D721Med (cell line): ENCODE data around the gene NAALADL2.

ENCODE experiments used
- DNase-seq: peaks from one replicate; pipeline ENCODE4 v3.0.0; 2011; ENCODE audit warnings: low spot score; ENCODE audit not compliant: insufficient read length
- FAIRE-seq: peaks from 2 replicates; lab custom pipeline; 2011; peaks lifted over from hg19 to GRCh38; lab: Jason Lieb, UNC
- TF ChIP-seq, protein P1 (sequence below): IDR thresholded peaks from 2 replicates; pipeline ENCODE4 v1.5.1; 2012; ENCODE audit warnings: mild to moderate bottlenecking, control low read depth; ENCODE audit not compliant: insufficient read depth; ENCODE audit errors: missing control alignments

Gene NAALADL2

DNA sequence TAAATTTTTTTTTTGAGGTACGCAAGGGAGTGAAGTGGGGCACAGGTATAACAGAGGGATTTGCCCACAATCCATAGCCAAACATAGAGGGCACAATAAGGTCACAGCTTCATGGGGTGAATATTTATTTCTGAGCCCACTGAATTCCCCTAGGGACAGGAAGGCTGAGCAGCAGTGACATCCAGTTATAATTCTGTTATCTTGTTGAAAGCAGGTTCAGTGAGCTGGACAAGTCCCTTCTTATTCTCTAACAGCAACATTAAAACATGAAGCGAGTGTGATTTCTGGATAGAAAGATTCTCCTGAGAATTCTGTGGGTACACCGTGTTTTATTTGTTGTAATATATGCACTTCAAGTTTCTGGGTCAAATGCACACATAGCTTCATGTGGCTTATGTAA lies 538.2 kb downstream of the NAALADL2 start:
- TF ChIP-seq, protein P1, sequence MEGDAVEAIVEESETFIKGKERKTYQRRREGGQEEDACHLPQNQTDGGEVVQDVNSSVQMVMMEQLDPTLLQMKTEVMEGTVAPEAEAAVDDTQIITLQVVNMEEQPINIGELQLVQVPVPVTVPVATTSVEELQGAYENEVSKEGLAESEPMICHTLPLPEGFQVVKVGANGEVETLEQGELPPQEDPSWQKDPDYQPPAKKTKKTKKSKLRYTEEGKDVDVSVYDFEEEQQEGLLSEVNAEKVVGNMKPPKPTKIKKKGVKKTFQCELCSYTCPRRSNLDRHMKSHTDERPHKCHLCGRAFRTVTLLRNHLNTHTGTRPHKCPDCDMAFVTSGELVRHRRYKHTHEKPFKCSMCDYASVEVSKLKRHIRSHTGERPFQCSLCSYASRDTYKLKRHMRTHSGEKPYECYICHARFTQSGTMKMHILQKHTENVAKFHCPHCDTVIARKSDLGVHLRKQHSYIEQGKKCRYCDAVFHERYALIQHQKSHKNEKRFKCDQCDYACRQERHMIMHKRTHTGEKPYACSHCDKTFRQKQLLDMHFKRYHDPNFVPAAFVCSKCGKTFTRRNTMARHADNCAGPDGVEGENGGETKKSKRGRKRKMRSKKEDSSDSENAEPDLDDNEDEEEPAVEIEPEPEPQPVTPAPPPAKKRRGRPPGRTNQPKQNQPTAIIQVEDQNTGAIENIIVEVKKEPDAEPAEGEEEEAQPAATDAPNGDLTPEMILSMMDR, result no peak
- DNase-seq (no peak), FAIRE-seq (no peak)

DNA sequence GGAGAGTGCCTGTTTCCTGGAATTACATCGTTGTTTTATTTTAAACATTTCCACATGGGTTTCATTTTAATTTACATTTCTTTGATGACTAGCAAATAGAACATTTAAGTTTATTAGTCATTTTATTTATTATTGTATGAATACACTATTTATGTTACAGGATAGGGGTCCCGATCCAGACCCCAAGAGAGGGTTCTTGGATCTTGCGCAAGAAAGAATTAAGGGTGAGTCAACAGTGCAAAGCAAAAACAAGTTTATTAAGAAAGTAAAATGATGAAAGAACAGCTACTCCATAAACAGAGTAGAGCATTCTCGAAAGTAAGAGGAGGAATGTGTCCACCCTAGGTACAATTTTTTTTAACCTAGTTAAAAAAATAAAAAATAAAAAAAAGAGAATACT lies 539.5 kb downstream of the NAALADL2 start:
- TF ChIP-seq, protein P1, result no peak
- no peak for FAIRE-seq
- DNase-seq, result no peak

DNA sequence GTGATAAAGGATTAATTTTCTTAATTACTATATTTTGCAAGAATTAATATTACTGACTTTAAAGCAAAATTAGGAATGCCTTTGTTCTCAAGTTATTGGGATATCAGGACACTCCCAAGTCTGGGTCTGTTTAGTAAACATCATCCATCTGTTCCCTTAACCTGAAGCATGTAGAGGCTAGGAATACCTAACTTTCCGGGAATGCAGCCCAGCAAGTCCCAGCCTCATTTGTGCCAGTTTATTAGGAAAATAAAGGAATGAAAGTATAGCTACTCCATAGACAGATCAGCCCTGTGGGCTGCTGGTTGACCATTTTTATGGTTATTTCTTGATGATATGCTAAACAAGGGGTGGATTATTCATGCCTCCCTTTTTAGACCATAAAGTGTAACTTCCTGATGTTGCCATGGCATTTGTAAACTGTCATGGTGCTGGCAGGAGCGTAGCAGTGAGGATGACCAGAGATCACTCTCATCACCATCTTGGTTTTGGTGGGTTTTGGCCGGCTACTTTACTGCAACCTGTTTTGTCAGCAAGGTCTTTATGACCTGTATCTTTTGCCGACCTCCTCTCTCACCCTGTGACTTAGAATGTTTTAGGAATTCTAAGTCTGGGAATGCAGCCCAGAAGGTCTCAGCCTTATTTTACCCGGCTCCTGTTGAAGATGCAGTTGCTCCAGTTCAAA lies 540.2 kb downstream of the NAALADL2 start:
- DNase-seq (no peak), FAIRE-seq (no peak)
- TF ChIP-seq, protein P1, result no peak

GRCh38 chr3:175404027-175404426 lies 544.9 kb downstream of the NAALADL2 start:
- FAIRE-seq (no peak), DNase-seq (no peak)
- TF ChIP-seq, protein P1, result no peak

DNA sequence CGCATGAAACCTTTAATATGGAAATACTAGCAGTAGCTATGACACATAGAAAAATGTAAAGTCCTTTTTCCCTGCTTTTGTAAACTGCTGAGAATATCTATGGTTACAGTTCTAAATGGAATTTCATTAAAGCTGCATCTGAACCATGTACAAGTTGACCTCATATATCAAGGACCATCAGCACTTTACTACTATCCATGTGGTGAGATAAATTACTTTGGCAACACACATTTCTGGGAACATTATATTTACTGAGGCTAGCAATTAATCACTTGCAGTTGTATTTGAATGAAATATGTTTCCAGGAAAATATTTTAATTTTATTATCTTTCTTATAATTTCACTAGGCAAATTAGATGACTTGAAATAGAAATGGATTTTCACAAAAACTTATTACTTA lies 545.5 kb downstream of the NAALADL2 start:
- FAIRE-seq, result no peak
- no peak for DNase-seq
- TF ChIP-seq, protein P1, result no peak

- DNase-seq (no peak), FAIRE-seq (no peak)
- TF ChIP-seq, protein P1, result no peak
Observed at GRCh38 chr3:175410251-175410650, 551.1 kb downstream of the NAALADL2 start.

- DNase-seq, result no peak
- FAIRE-seq, result no peak
- TF ChIP-seq, protein P1, result no peak
Observed at GRCh38 chr3:175411405-175411804, 552.3 kb downstream of the NAALADL2 start.
